ENCODE results near the gene MRPL46. TPM values are rescaled to one million over a fixed set of nuclear protein-coding genes. Genes with fewer than 3 reads are reported as not detected.

Gene MRPL46
- 10 to 100 TPM in 2 of 4 donors, 1 to 10 TPM in 2; 2.8 to 30.6 (median 16.0) TPM for total RNA-seq

DNA sequence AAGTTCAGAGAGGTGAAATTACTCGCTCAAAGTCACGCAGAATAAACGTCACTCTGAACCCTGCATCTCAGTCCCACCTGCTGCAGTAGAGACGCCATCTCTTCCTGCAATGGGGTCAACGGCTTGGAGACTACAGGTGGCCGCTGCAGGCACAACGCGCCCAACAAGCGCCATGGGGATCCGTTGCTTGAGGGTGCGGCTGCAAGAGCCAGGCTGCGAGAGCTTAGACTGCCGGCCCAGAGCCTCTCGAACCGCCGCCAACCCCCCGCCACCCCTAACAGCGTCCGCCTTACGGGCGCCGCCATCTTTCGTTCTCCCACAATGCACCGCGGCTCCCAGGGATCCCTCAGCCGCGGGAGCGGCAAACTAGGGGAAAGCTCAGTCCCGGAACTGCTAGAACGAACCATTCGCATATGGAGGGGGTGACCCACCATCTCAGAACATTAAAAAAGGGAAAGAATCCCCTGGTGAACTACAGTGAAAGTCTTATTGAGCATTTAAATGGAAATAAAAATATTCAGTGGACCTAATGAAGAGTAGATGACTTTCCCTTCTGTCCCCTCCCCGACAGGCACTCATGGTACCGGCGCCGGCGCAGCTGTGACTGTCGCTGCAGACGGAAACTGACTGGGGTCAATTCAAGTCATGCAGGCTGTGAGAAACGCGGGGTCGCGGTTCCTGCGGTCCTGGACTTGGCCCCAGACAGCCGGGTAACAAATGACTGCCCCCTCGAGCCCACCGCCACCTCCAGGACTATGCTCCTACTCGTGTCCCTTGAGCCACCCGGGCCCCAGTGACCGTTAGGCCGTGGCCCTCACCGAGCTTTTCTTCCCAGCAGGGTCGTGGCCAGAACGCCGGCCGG, at the start of gene MRPL46, which contains the start of gene MRPS11:
MRPL46 (minus strand) TSS at position 316 of the 862 bp plus-strand sequence; CDS start at position 305, 11 bp downstream.
MRPS11 (plus strand) TSS at position 636 of the 862 bp plus-strand sequence; CDS start at position 646, 10 bp downstream.
- Histone ChIP-seq H3K4me3 (peak within 1 kb of the TSS; percentile 62 to 99 (median 67)), H3K36me3 (peaks cover 0 to 30% (median 8%) of the 10 kb centered on the region in 4 donors), H3K9me3 (no peaks in the 10 kb centered on the region), H3K4me1 (peaks cover 10 to 32% (median 23%) of the 10 kb centered on the region in 4 donors), H3K27ac (peak within 1 kb of the TSS; percentile 85 to 89 (median 86)), H3K27me3 (no peaks in the 10 kb centered on the region)
- intact Hi-C loops (cut with DNase I; ENCODE audit: low total_unique reads) (no loop called here), in situ Hi-C loops (cut with MboI; ENCODE audit: low pct_ligation_motif_present in 1 of 4, low pct_unique_long_range_greater_than_20kb in 1 of 4, low sequenced_read_pairs in 3 of 4) (no loop called here)
- TF ChIP-seq POLR2A (IDR thresholded peaks at IDR 0.05) (peak; percentile 61), CTCF (IDR thresholded peaks at IDR 0.05) (no peak), POLR2AphosphoS5 (IDR thresholded peaks at IDR 0.05) (peak; percentile 57 to 73 (median 60)), EP300 (IDR thresholded peaks at IDR 0.05; ENCODE audit: low read depth) (no peak)
- WGBS, 2 donors (ENCODE audit: low coverage in 1 of 2) = 0% methylated on average over 2 to 43 of the region's 55 CpGs
- DNase-seq = peak; percentile 91

DNA sequence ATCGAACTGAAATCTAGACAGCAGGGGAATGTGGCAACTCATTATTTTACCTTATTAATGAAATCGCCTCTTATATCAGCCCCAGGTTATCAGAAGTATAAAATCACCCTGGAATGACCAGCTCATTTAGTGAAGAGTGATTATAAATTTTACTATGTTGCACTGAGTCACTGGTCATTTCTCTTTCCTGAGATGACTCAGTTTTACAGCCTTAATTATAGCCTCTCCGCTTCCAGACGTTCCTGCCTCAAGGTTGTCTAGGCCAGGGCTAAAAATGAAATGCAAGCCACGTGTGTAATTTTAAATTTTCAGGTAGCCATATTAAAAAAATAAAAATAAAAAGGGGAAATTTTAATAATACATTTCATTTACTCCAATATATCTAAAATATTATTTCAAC, 46.0 kb upstream of the MRPL46 start:
- H3K27ac ChIP-seq = no peak overlapping the region
- in situ Hi-C loops (cut with MboI; ENCODE audit: low pct_ligation_motif_present in 1 of 4, low pct_unique_long_range_greater_than_20kb in 1 of 4, low sequenced_read_pairs in 3 of 4) = no loop called here
- no peak for DNase-seq

DNA sequence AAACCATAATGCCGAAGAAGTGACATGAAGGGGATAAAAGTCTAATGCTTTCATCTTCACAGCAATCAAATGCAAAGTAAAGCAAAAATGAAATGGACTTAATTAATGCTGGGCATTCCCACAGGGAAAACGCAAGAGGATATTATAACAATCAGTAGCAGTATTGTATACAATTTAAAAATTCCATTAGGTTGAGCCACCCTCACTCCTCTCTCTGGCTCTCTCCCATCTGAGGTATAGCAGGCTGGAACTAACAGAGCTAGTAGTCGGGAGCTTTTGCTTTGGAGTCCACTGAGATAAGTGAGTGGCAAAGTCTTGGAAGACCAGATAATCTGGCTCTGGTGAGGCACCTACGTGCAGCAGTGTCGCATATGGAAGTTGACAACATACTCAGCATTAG, 45.4 kb upstream of the MRPL46 start:
- Histone ChIP-seq H3K4me1 (peaks cover 0 to 4% (median 0%) of the 10 kb centered on the region in 4 donors), H3K27ac (no peak overlapping the region), H3K4me3 (no peak overlapping the region), H3K27me3 (no peaks in the 10 kb centered on the region), H3K36me3 (no peaks in the 10 kb centered on the region), H3K9me3 (no peaks in the 10 kb centered on the region)
- 87 to 92% methylated on average over 5 of the region's 5 CpGs for WGBS, 2 donors (ENCODE audit: low coverage in 1 of 2)
- TF ChIP-seq EP300 (IDR thresholded peaks at IDR 0.05; ENCODE audit: low read depth) = no peak
- intact Hi-C loops (cut with DNase I; ENCODE audit: low total_unique reads) = no loop called here
- in situ Hi-C loops (cut with MboI; ENCODE audit: low pct_ligation_motif_present in 1 of 4, low pct_unique_long_range_greater_than_20kb in 1 of 4, low sequenced_read_pairs in 3 of 4) = no loop called here
- DNase-seq = no peak

More for the DNA sequence above, 46.0 kb upstream of the MRPL46 start:
- intact Hi-C loops (cut with DNase I; ENCODE audit: low total_unique reads) = no loop called here
- Histone ChIP-seq H3K36me3 (no peaks in the 10 kb centered on the region), H3K9me3 (no peaks in the 10 kb centered on the region), H3K27me3 (no peaks in the 10 kb centered on the region), H3K4me3 (no peak overlapping the region), H3K4me1 (peaks cover 0 to 4% (median 0%) of the 10 kb centered on the region in 4 donors)
- TF ChIP-seq POLR2AphosphoS5 (IDR thresholded peaks at IDR 0.05) (no peak), POLR2A (IDR thresholded peaks at IDR 0.05) (no peak), EP300 (IDR thresholded peaks at IDR 0.05; ENCODE audit: low read depth) (no peak), CTCF (IDR thresholded peaks at IDR 0.05) (no peak)
- 55 to 63% methylated on average over 4 to 5 of the region's 5 CpGs for WGBS, 2 donors (ENCODE audit: low coverage in 1 of 2)

DNA sequence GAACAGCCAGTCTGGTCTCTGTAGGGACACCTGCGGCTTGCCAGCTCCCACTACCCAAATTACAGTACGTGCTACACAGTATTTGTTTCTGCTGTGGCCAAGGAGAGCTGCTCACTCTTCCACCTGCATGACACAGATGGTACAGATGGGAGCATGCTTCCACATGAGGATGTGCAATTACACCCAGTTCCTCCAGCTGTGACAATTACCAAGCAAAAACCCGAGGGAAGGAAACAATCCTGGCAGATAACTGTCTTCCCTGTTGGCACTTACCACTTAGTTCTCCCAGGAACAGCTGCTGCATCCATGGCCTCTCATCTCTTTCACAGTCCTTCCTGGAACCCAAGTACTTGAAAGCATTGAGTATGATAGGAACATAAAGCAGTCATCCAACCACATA, 44.9 kb upstream of the MRPL46 start:
- intact Hi-C loops (cut with DNase I; ENCODE audit: low total_unique reads) = no loop called here
- in situ Hi-C loops (cut with MboI; ENCODE audit: low pct_ligation_motif_present in 1 of 4, low pct_unique_long_range_greater_than_20kb in 1 of 4, low sequenced_read_pairs in 3 of 4) = no loop called here
- TF ChIP-seq EP300 (IDR thresholded peaks at IDR 0.05; ENCODE audit: low read depth) (no peak), POLR2AphosphoS5 (IDR thresholded peaks at IDR 0.05) (no peak), CTCF (IDR thresholded peaks at IDR 0.05) (no peak), POLR2A (IDR thresholded peaks at IDR 0.05) (no peak)
- H3K9me3 ChIP-seq = no peaks in the 10 kb centered on the region
- H3K36me3 ChIP-seq = no peaks in the 10 kb centered on the region
- DNase-seq = no peak
- 33 to 78% methylated on average over 1 to 3 of the region's 3 CpGs for WGBS, 2 donors (ENCODE audit: low coverage in 1 of 2)
- H3K27me3 ChIP-seq = no peaks in the 10 kb centered on the region
- H3K4me1 ChIP-seq = peaks cover 0 to 4% (median 0%) of the 10 kb centered on the region in 4 donors
- H3K4me3 ChIP-seq = no peak overlapping the region
- no peak overlapping the region for H3K27ac ChIP-seq

Measured in transverse colon (tissue), 4 donors.